ENCODE measurements around the gene MRPL40.

DNA sequence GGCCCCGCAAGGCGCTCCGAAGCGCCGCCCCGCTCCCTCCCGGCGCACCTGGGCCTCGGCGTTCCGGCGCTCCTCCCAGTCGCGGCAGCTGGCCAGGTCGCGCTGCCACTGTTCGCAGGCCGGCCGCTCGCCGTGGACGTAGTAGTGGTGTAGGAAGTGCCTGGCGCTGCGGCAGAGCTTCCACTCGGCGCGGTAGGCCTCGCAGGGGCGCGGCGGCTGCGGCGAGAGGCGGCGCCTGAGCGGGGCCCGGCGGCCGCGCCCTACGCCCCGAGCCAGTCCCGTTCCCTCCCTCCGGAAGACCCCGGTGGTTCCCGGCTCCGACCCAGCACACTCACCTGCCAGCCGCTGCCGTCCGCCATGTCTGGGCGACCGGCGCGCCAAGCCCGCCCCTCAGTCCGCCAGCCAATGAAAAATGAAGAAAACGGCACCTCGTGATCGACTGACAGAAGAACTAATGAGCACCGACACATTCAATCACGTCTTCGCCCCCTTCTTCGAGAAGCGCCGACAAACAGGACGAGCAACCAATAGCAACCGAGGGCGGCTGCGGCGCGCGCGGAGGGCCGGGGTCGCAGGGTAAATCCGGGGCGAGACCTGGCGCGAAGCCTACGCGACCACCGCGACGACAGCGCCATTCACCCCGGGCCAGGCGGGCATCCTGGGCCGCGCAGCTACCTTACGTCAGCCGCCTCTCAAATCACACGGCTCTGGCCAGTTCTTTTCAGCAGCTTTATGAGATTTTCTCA lies 15.2 kb downstream of the MRPL40 start, which contains the start of gene C22orf39:
- TF ChIP-seq, protein P1, sequence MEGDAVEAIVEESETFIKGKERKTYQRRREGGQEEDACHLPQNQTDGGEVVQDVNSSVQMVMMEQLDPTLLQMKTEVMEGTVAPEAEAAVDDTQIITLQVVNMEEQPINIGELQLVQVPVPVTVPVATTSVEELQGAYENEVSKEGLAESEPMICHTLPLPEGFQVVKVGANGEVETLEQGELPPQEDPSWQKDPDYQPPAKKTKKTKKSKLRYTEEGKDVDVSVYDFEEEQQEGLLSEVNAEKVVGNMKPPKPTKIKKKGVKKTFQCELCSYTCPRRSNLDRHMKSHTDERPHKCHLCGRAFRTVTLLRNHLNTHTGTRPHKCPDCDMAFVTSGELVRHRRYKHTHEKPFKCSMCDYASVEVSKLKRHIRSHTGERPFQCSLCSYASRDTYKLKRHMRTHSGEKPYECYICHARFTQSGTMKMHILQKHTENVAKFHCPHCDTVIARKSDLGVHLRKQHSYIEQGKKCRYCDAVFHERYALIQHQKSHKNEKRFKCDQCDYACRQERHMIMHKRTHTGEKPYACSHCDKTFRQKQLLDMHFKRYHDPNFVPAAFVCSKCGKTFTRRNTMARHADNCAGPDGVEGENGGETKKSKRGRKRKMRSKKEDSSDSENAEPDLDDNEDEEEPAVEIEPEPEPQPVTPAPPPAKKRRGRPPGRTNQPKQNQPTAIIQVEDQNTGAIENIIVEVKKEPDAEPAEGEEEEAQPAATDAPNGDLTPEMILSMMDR (IDR thresholded peaks at IDR 0.05): no peak
- no peak for TF ChIP-seq EZH2 (IDR thresholded peaks at IDR 0.05; ENCODE audit: borderline replicate concordance, insufficient read depth, low read depth, low read length, poor library complexity, severe bottlenecking)
